Panc1 (cell line): Measurements from ENCODE around the gene CCDC78. TPM values are rescaled to one million over a fixed set of nuclear protein-coding genes. Genes with fewer than 3 reads are reported as not detected.

Source experiments
- ATAC-seq: fragments of 200-7000 bp; cut with Tn5 transposase; 2 replicates; pipeline ENCODE4 v1.9.1; 2020; ENCODE audit warnings: mild to moderate bottlenecking, moderate library complexity
- BruUV-seq: library from RNA; stranded (reverse); fragments of 400-500 nt; replicated peaks from 2 replicates; lab custom pipeline; 2021; lab: Mats Ljungman, UMichigan
- CTCF ChIA-PET: fragments of 300-600 bp; sonication (Branson Sonifier 250); formaldehyde crosslinking; loops from one replicate; lab custom pipeline; 2022; ENCODE audit warnings: antibody characterized with exemption; lab: Charles Lee
- POLR2A ChIA-PET: fragments of 300-600 bp; sonication (Branson Sonifier 250); formaldehyde crosslinking; loops from one replicate; lab custom pipeline; 2022; ENCODE audit warnings: antibody characterized with exemption; lab: Charles Lee
- DNase-seq: peaks from one replicate; pipeline ENCODE4 v3.0.0-alpha.2; 2010; ENCODE audit warnings: low read depth, low spot score
- H3K27ac ChIP-seq: 2 replicates; pipeline ENCODE4 v1.5.1; 2011; ENCODE audit warnings: mild to moderate bottlenecking, low read length, inconsistent platforms
- H3K27me3 ChIP-seq: fragments of 200-500 bp; sonication (Bioruptor generic); 2 replicates; pipeline ENCODE4 v1.6.0; 2014; ENCODE audit warnings: low read length, inconsistent platforms; ENCODE audit not compliant: control insufficient read depth, insufficient read depth
- H3K36me3 ChIP-seq: fragments of 200-500 bp; sonication (Bioruptor generic); 2 replicates; pipeline ENCODE4 v1.5.1; 2014; ENCODE audit warnings: inconsistent platforms, mild to moderate bottlenecking, low read length, moderate library complexity; ENCODE audit not compliant: control insufficient read depth, insufficient read depth
- H3K4me1 ChIP-seq: 2 replicates; pipeline ENCODE4 v1.5.1; 2011; ENCODE audit warnings: inconsistent platforms, mild to moderate bottlenecking, low read length, moderate library complexity; ENCODE audit not compliant: control insufficient read depth, insufficient read depth
- H3K4me3 ChIP-seq, 2 experiments: 2 replicates each; pipeline ENCODE4 v1.5.1; 2011 to 2012; ENCODE audit warnings: low read depth in 2 of 2, low read length in 2 of 2, mild to moderate bottlenecking in 2 of 2, inconsistent platforms in 1 of 2, moderate library complexity in 1 of 2
- H3K9me3 ChIP-seq: fragments of 200-500 bp; sonication (Bioruptor generic); 2 replicates; pipeline ENCODE4 v1.5.1; 2014; ENCODE audit warnings: low read depth, mild to moderate bottlenecking, inconsistent platforms, low read length, moderate library complexity; ENCODE audit not compliant: control insufficient read depth, insufficient read depth
- CTCF ChIP-seq: fragments of 450-650 bp; IDR thresholded peaks from 2 replicates; pipeline ENCODE4 v1.5.1; 2017; ENCODE audit warnings: mild to moderate bottlenecking
- POLR2AphosphoS5 ChIP-seq: IDR thresholded peaks from 2 replicates; pipeline ENCODE4 v1.6.1; 2012; ENCODE audit warnings: mild to moderate bottlenecking, low read depth, low read length, moderate library complexity
- REST ChIP-seq, 2 experiments: IDR thresholded peaks; 2 replicates each; pipeline ENCODE4 v1.6.1; 2011 to 2012; ENCODE audit warnings: low read depth in 2 of 2, control low read depth in 1 of 2, low read length in 1 of 2, mild to moderate bottlenecking in 1 of 2, moderate library complexity in 1 of 2; ENCODE audit not compliant: insufficient read depth in 1 of 2
- SIN3A ChIP-seq: IDR thresholded peaks from 2 replicates; pipeline ENCODE4 v1.6.1; 2012; ENCODE audit warnings: low read depth, mild to moderate bottlenecking, low read length, moderate library complexity, borderline replicate concordance; ENCODE audit not compliant: insufficient read depth
- TCF7L2 ChIP-seq: IDR thresholded peaks from 2 replicates; pipeline ENCODE4 v1.6.1; 2011; ENCODE audit warnings: mild to moderate bottlenecking, low read depth, low read length, inconsistent platforms
- in situ Hi-C: cut with HindIII; loops from 2 replicates; pipeline ENCODE4 v1.10.0; 2016; ENCODE audit warnings: low sequenced_read_pairs, low pct_unique_long_range_greater_than_20kb
- intact Hi-C: fragments of 100-400 bp; cut with micrococcal nuclease; formaldehyde crosslinking; loops from one replicate; pipeline ENCODE4 v1.10.0; 2022; ENCODE audit not compliant: unreplicated experiment
- total RNA-seq: library from RNA; stranded (reverse); gene quantifications from one replicate; pipeline ENCODE4 v1.2.1, GENCODE V29; 2021; ENCODE audit not compliant: unreplicated experiment

Gene CCDC78
- total RNA-seq, 1 experiment from 2014 or later, result 18.2 TPM

- ChIA-PET CTCF (no interaction called here), POLR2A (interaction anchor here (0.5 kb wide), 1 partner anchor 625 kb away, joined by 6 read pairs; no protein-coding TSS in a partner anchor)
- Histone ChIP-seq H3K36me3 (no peaks in the 10 kb centered on the region; the same call in 1 of the 2 replicates), H3K4me3 (peak overlapping the region in 1 of 2 experiments; percentile 80; a peak in 1 of 4 replicates), H3K4me1 (peaks cover 46% of the 10 kb centered on the region), H3K27ac (peak overlapping the region; percentile 88), H3K9me3 (no peaks in the 10 kb centered on the region), H3K27me3 (no peaks in the 10 kb centered on the region)
- in situ Hi-C loops, result no loop called here
- no peak for DNase-seq
- intact Hi-C loops, result no loop called here
- no TSS peak for BruUV-seq
- TF ChIP-seq CTCF (no peak), POLR2AphosphoS5 (no peak)
- no peak for ATAC-seq
Measured at GRCh38 chr16:717450-718245, 8.6 kb downstream of the CCDC78 start.

- peaks cover 48% of the 10 kb centered on the region for H3K4me1 ChIP-seq
- TSS peak; percentile 49 for BruUV-seq
- ATAC-seq, result no peak
- H3K9me3 ChIP-seq, result no peaks in the 10 kb centered on the region
- no peaks in the 10 kb centered on the region; the same call in 1 of the 2 replicates for H3K36me3 ChIP-seq
- DNase-seq, result no peak
- intact Hi-C loops (no loop called here), in situ Hi-C loops (no loop called here)
- CTCF ChIA-PET, result interaction anchor here (1.1 kb wide), 1 partner anchor 68 kb away, joined by 4 read pairs; no protein-coding TSS in a partner anchor
- TF ChIP-seq CTCF (no peak), TCF7L2 (no peak), SIN3A (0 out of 2 replicates have a peak, but pooled peaks have one; percentile 8), REST (IDR thresholded peaks at IDR 0.05; ENCODE audit: insufficient read depth in 1 of 2, low read depth in 2 of 2, low read length in 1 of 2) (no peak)
- H3K4me3 ChIP-seq, result peak overlapping the region; percentile 65 to 80
- peak overlapping the region; percentile 88 for H3K27ac ChIP-seq
- H3K27me3 ChIP-seq, result no peaks in the 10 kb centered on the region
- POLR2A ChIA-PET, result interaction anchor here (0.5 kb wide), 1 partner anchor 626 kb away, joined by 6 read pairs; no protein-coding TSS in a partner anchor
Measured at GRCh38 chr16:716768-717325, 9.4 kb downstream of the CCDC78 start.
